ENCODE results near the gene HPCA.

The HPCA gene

GRCh38 chr1:32915766-32916706 lies 29.7 kb downstream of the HPCA start:
- DNase-seq, result no peak
- TF ChIP-seq POLR2A (IDR thresholded peaks at IDR 0.05; ENCODE audit: low read length), result no peak
- TF ChIP-seq GATA1 (IDR thresholded peaks at IDR 0.05; ENCODE audit: low read depth, low read length), result no peak

GRCh38 chr1:32917521-32917920 lies 31.2 kb downstream of the HPCA start:
- no peak for DNase-seq
- TF ChIP-seq GATA1 (IDR thresholded peaks at IDR 0.05; ENCODE audit: low read depth, low read length), result no peak
- TF ChIP-seq POLR2A (IDR thresholded peaks at IDR 0.05; ENCODE audit: low read length), result no peak

GRCh38 chr1:32918179-32918578 lies 31.9 kb downstream of the HPCA start:
- no peak for TF ChIP-seq POLR2A (IDR thresholded peaks at IDR 0.05; ENCODE audit: low read length)
- TF ChIP-seq GATA1 (IDR thresholded peaks at IDR 0.05; ENCODE audit: low read depth, low read length), result no peak
- DNase-seq, result no peak

GRCh38 chr1:32919811-32920733 lies 33.8 kb downstream of the HPCA start:
- no peak for TF ChIP-seq POLR2A (IDR thresholded peaks at IDR 0.05; ENCODE audit: low read length)
- no peak for TF ChIP-seq GATA1 (IDR thresholded peaks at IDR 0.05; ENCODE audit: low read depth, low read length)
- peak in 1 of 2 experiments; percentile 73 for DNase-seq

- no peak for DNase-seq
- no peak for TF ChIP-seq GATA1 (IDR thresholded peaks at IDR 0.05; ENCODE audit: low read depth, low read length)
- TF ChIP-seq POLR2A (IDR thresholded peaks at IDR 0.05; ENCODE audit: low read length), result no peak
Observed at GRCh38 chr1:32920833-32921232, 34.5 kb downstream of the HPCA start.

GRCh38 chr1:32924881-32925344 lies 38.6 kb downstream of the HPCA start:
- TF ChIP-seq POLR2A (IDR thresholded peaks at IDR 0.05; ENCODE audit: low read length) (no peak), GATA1 (IDR thresholded peaks at IDR 0.05; ENCODE audit: low read depth, low read length) (no peak)
- DNase-seq, result no peak

- DNase-seq, result peak; percentile 12 to 15
- TF ChIP-seq POLR2A (IDR thresholded peaks at IDR 0.05; ENCODE audit: low read length), result no peak
- TF ChIP-seq GATA1 (IDR thresholded peaks at IDR 0.05; ENCODE audit: low read depth, low read length), result no peak
Observed at GRCh38 chr1:32925403-32926162, 39.3 kb downstream of the HPCA start.

- TF ChIP-seq GATA1 (IDR thresholded peaks at IDR 0.05; ENCODE audit: low read depth, low read length), result no peak
- no peak for TF ChIP-seq POLR2A (IDR thresholded peaks at IDR 0.05; ENCODE audit: low read length)
- DNase-seq, result no peak
Observed at GRCh38 chr1:32926562-32926961, 40.3 kb downstream of the HPCA start.

- no peak for DNase-seq
- TF ChIP-seq GATA1 (IDR thresholded peaks at IDR 0.05; ENCODE audit: low read depth, low read length), result no peak
Observed at GRCh38 chr1:32927441-32927840, 41.1 kb downstream of the HPCA start.

GRCh38 chr1:32928285-32928684 lies 42.0 kb downstream of the HPCA start:
- no peak for DNase-seq
- TF ChIP-seq GATA1 (IDR thresholded peaks at IDR 0.05; ENCODE audit: low read depth, low read length) (no peak), POLR2A (IDR thresholded peaks at IDR 0.05; ENCODE audit: low read length) (no peak)

GRCh38 chr1:32928715-32929114 lies 42.4 kb downstream of the HPCA start:
- TF ChIP-seq POLR2A (IDR thresholded peaks at IDR 0.05; ENCODE audit: low read length), result no peak
- DNase-seq, result no peak

GRCh38 chr1:32929366-32929765 lies 43.1 kb downstream of the HPCA start:
- no peak for DNase-seq
- TF ChIP-seq GATA1 (IDR thresholded peaks at IDR 0.05; ENCODE audit: low read depth, low read length) (no peak), POLR2A (IDR thresholded peaks at IDR 0.05; ENCODE audit: low read length) (no peak)

GRCh38 chr1:32931760-32932159 lies 45.5 kb downstream of the HPCA start:
- DNase-seq, result no peak
- TF ChIP-seq GATA1 (IDR thresholded peaks at IDR 0.05; ENCODE audit: low read depth, low read length) (no peak), POLR2A (IDR thresholded peaks at IDR 0.05; ENCODE audit: low read length) (no peak)

Data from erythroblast (primary cell).